ENCODE measurements around the gene SHCBP1L. TPM values are rescaled to one million over a fixed set of nuclear protein-coding genes. Genes with fewer than 3 reads are reported as not detected.

Gene SHCBP1L
- total RNA-seq, 6 experiments from 2014 or later: not detected

- ATAC-seq (no peak), DNase-seq (no peak)
- 97% methylated on average over 11 of the region's 11 CpGs for WGBS (ENCODE audit: insufficient coverage, low coverage, low lambda C conversion rate, missing lambda C conversion rate)
- no peaks in the 10 kb centered on the region for H3K27me3 ChIP-seq
- peaks cover 0 to 67% (median 39%) of the 10 kb centered on the region in 4 donors for H3K36me3 ChIP-seq
- no peak for TF ChIP-seq POLR2A (IDR thresholded peaks at IDR 0.05)
- H3K4me3 ChIP-seq: no peak overlapping the region
- intact Hi-C loops (cut with DNase I): no loop called here
- H3K9me3 ChIP-seq: no peaks in the 10 kb centered on the region
- H3K4me1 ChIP-seq: no peaks in the 10 kb centered on the region
- H3K27ac ChIP-seq: no peak overlapping the region
These were observed 66.0 kb downstream of the SHCBP1L start for GRCh38 chr1:182886985-182887384.

- Histone ChIP-seq H3K36me3 (peaks cover 0 to 81% (median 49%) of the 10 kb centered on the region in 4 donors), H3K4me3 (no peak overlapping the region), H3K9me3 (no peaks in the 10 kb centered on the region), H3K27me3 (no peaks in the 10 kb centered on the region), H3K4me1 (no peaks in the 10 kb centered on the region), H3K27ac (no peak overlapping the region)
- ATAC-seq (no peak), DNase-seq (no peak)
- TF ChIP-seq CTCF (IDR thresholded peaks at IDR 0.05): no peak
- no peak for TF ChIP-seq POLR2A (IDR thresholded peaks at IDR 0.05)
- 93% methylated on average over 3 of the region's 3 CpGs for WGBS (ENCODE audit: insufficient coverage, low coverage, low lambda C conversion rate, missing lambda C conversion rate)
- intact Hi-C loops (cut with DNase I): no loop called here
These were observed 67.4 kb downstream of the SHCBP1L start for GRCh38 chr1:182885591-182885990.

GRCh38 chr1:182884872-182885271, 68.1 kb downstream of the SHCBP1L start:
- no peak overlapping the region for H3K4me3 ChIP-seq
- H3K4me1 ChIP-seq: no peaks in the 10 kb centered on the region
- H3K27me3 ChIP-seq: no peaks in the 10 kb centered on the region
- DNase-seq: no peak
- ATAC-seq: no peak
- intact Hi-C loops (cut with DNase I): no loop called here
- TF ChIP-seq POLR2A (IDR thresholded peaks at IDR 0.05): no peak
- TF ChIP-seq CTCF (IDR thresholded peaks at IDR 0.05): no peak
- no peaks in the 10 kb centered on the region for H3K9me3 ChIP-seq
- H3K36me3 ChIP-seq: peaks cover 0 to 88% (median 55%) of the 10 kb centered on the region in 4 donors
- H3K27ac ChIP-seq: no peak overlapping the region

GRCh38 chr1:182877842-182878241, 75.1 kb downstream of the SHCBP1L start:
- intact Hi-C loops (cut with DNase I): no loop called here
- WGBS (ENCODE audit: insufficient coverage, low coverage, low lambda C conversion rate, missing lambda C conversion rate): 87% methylated on average over 7 of the region's 7 CpGs
- Histone ChIP-seq H3K27ac (no peak overlapping the region), H3K36me3 (peaks cover 5 to 100% (median 66%) of the 10 kb centered on the region in 4 donors), H3K9me3 (no peaks in the 10 kb centered on the region), H3K27me3 (no peaks in the 10 kb centered on the region), H3K4me1 (no peaks in the 10 kb centered on the region), H3K4me3 (no peak overlapping the region)
- DNase-seq (no peak), ATAC-seq (no peak)
- TF ChIP-seq POLR2A (IDR thresholded peaks at IDR 0.05) (no peak), CTCF (IDR thresholded peaks at IDR 0.05) (no peak)

GRCh38 chr1:182877331-182877730, 75.6 kb downstream of the SHCBP1L start:
- Histone ChIP-seq H3K4me1 (no peaks in the 10 kb centered on the region), H3K9me3 (no peaks in the 10 kb centered on the region), H3K27ac (no peak overlapping the region), H3K36me3 (peaks cover 5 to 100% (median 67%) of the 10 kb centered on the region in 4 donors), H3K27me3 (no peaks in the 10 kb centered on the region), H3K4me3 (no peak overlapping the region)
- no peak for TF ChIP-seq POLR2A (IDR thresholded peaks at IDR 0.05)
- TF ChIP-seq CTCF (IDR thresholded peaks at IDR 0.05): no peak
- DNase-seq: no peak
- no peak for ATAC-seq
- intact Hi-C loops (cut with DNase I): no loop called here

Measured in right lobe of liver (tissue), 6 donors.